H1 (cell line): ENCODE measurements around the gene USHBP1. TPM values are rescaled to one million over a fixed set of nuclear protein-coding genes. Genes with fewer than 3 reads are reported as not detected.

Experiments used
- CHD7 ChIP-seq: fragments of 300-600 bp; sonication (generic); IDR thresholded peaks from 2 replicates; pipeline ENCODE4 v1.7.1; 2012; ENCODE audit warnings: low read length, moderate library complexity, mild to moderate bottlenecking, inconsistent platforms; ENCODE audit not compliant: insufficient replicate concordance
- CTBP2 ChIP-seq: IDR thresholded peaks from 2 replicates; pipeline ENCODE4 v1.7.0; 2011; ENCODE audit warnings: borderline replicate concordance, mild to moderate bottlenecking, moderate library complexity, mixed read lengths, low read length; ENCODE audit not compliant: insufficient read depth, insufficient read length
- JUN ChIP-seq: IDR thresholded peaks from 2 replicates; pipeline ENCODE4 v1.6.1; 2011; ENCODE audit warnings: low read depth, mild to moderate bottlenecking, improper control_type of control experiment, low read length
- JUND ChIP-seq: IDR thresholded peaks from 2 replicates; pipeline ENCODE4 v1.6.1; 2011; ENCODE audit warnings: mild to moderate bottlenecking, improper control_type of control experiment, low read length
- KDM4A ChIP-seq: IDR thresholded peaks from one replicate; pipeline ENCODE4 v1.7.1; 2012; ENCODE audit warnings: low read depth, mild to moderate bottlenecking, moderate library complexity, low read length, inconsistent platforms; ENCODE audit not compliant: severe bottlenecking
- KDM5A ChIP-seq: fragments of 200-600 bp; IDR thresholded peaks from 2 replicates; pipeline ENCODE4 v1.7.1; 2012; ENCODE audit warnings: mild to moderate bottlenecking, low read length, inconsistent platforms, mixed read lengths
- SP2 ChIP-seq: IDR thresholded peaks from 2 replicates; pipeline ENCODE4 v1.6.1; 2012; ENCODE audit warnings: mild to moderate bottlenecking, low read length, inconsistent platforms
- TAF7 ChIP-seq: optimal IDR thresholded peaks from 2 replicates; pipeline ENCODE3; 2011; ENCODE audit warnings: low read depth, mild to moderate bottlenecking, inconsistent platforms, low read length, moderate library complexity, borderline replicate concordance
- polyA plus RNA-seq, 7 experiments: library from polyadenylated mRNA; depleted of rRNA in 3 of 7; stranded (reverse) in 5 of 7; unstranded in 2 of 7; fragments of >200 nt in 5 of 7; fragments of 200-250 nt in 2 of 7; gene quantifications; 1 replicate in 5 of 7; 2 replicates in 1 of 7; 4 replicates in 1 of 7; pipeline versions ENCODE4 v1.2.1 to v1.2.3, GENCODE V29; 2011 to 2013; ENCODE audit warnings: missing spikeins in 2 of 7, mixed read lengths in 2 of 7
- total RNA-seq: library from RNA; stranded (reverse); fragmentation: NEBNext Ultra II Directional; extraction: Animal tissue kit (Norgen Biotek cat#: 25700); gene quantifications from 2 replicates; pipeline ENCODE4 v1.2.1, GENCODE V29; 2021
- TF ChIP-seq, protein P1 (sequence below), 3 experiments: IDR thresholded peaks; 1 replicate in 2 of 3; 2 replicates in 1 of 3; pipeline versions ENCODE4 v1.5.1 to v1.6.1; 2011; ENCODE audit warnings: low read length in 3 of 3, mild to moderate bottlenecking in 3 of 3, inconsistent platforms in 2 of 3, low read depth in 1 of 3, moderate library complexity in 1 of 3; ENCODE audit not compliant: insufficient read depth in 1 of 3; ENCODE audit errors: control extremely low read depth in 1 of 3

USHBP1 gene
- total and polyA plus RNA-seq, 2 of the 8 experiments (the other 6 are each of a cell fraction or from before 2014, with no cell fraction given), result 5.0 to 7.5 TPM

- TF ChIP-seq CHD7 (no peak), JUND (no peak), KDM4A (no peak), KDM5A (no peak), CTBP2 (no peak), TAF7 (no peak), JUN (no peak), SP2 (no peak)
- TF ChIP-seq, protein P1, sequence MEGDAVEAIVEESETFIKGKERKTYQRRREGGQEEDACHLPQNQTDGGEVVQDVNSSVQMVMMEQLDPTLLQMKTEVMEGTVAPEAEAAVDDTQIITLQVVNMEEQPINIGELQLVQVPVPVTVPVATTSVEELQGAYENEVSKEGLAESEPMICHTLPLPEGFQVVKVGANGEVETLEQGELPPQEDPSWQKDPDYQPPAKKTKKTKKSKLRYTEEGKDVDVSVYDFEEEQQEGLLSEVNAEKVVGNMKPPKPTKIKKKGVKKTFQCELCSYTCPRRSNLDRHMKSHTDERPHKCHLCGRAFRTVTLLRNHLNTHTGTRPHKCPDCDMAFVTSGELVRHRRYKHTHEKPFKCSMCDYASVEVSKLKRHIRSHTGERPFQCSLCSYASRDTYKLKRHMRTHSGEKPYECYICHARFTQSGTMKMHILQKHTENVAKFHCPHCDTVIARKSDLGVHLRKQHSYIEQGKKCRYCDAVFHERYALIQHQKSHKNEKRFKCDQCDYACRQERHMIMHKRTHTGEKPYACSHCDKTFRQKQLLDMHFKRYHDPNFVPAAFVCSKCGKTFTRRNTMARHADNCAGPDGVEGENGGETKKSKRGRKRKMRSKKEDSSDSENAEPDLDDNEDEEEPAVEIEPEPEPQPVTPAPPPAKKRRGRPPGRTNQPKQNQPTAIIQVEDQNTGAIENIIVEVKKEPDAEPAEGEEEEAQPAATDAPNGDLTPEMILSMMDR (IDR thresholded peaks at IDR 0.05; ENCODE audit: control extremely low read depth in 1 of 3, insufficient read depth in 1 of 3, low read depth in 1 of 3, low read length in 3 of 3), result no peak
Observed at GRCh38 chr19:17309965-17310461, 45.5 kb upstream of the USHBP1 start (continued).
